Gastrocnemius medialis (tissue), 4 donors: Measurements from ENCODE around the gene CBLIF. TPM values are rescaled to one million over a fixed set of nuclear protein-coding genes. Genes with fewer than 3 reads are reported as not detected.
"Not testable (repeated sequence)": the region's sequence is repeated elsewhere in the genome, so short reads cannot be mapped to it uniquely, and the experiment has no call there.

Source experiments
- ATAC-seq, 2 donors: fragments of 150-250 bp; one replicate each; pipeline ENCODE4 v1.9.1; 2016
- DNase-seq, 2 donors: peaks; one replicate each; pipeline ENCODE4 v3.0.0-alpha.2; 2019
- H3K27ac ChIP-seq, 4 donors: fragments of 200-600 bp; sonication (generic); 1 replicate in 1 of 4; 2 replicates in 3 of 4; pipeline ENCODE4 v1.5.1; 2016 to 2018; ENCODE audit warnings: mild to moderate bottlenecking in 2 of 4, moderate library complexity in 1 of 4
- H3K27me3 ChIP-seq, 3 donors: fragments of 200-600 bp; sonication (generic) in 2 of 3; 1 replicate in 1 of 3; 2 replicates in 2 of 3; pipeline versions ENCODE4 v1.5.1 to v1.6.0; 2016 to 2019; ENCODE audit warnings: mild to moderate bottlenecking in 1 of 3, moderate library complexity in 1 of 3
- H3K36me3 ChIP-seq, 2 donors: fragments of 200-600 bp; sonication (generic) in 1 of 2; one replicate each; pipeline ENCODE4 v1.5.1; 2017 to 2018
- H3K4me1 ChIP-seq, 2 donors: fragments of 200-600 bp; sonication (generic) in 1 of 2; one replicate each; pipeline ENCODE4 v1.5.1; 2016 to 2017; ENCODE audit warnings: mild to moderate bottlenecking in 2 of 2
- H3K4me3 ChIP-seq, 4 donors: fragments of 200-600 bp; sonication (generic) in 3 of 4; 1 replicate in 1 of 4; 2 replicates in 3 of 4; pipeline ENCODE4 v1.5.1; 2016 to 2019; ENCODE audit warnings: mild to moderate bottlenecking in 2 of 4
- H3K9me3 ChIP-seq, 3 donors: fragments of 200-600 bp; sonication (generic) in 2 of 3; 1 replicate in 1 of 3; 2 replicates in 2 of 3; pipeline ENCODE4 v1.5.1; 2016 to 2019
- CTCF ChIP-seq, 5 experiments: fragments of 450-650 bp in 3 of 5; fragments of 200-600 bp in 2 of 5; sonication (generic) in 2 of 5; IDR thresholded peaks in 4 of 5; conservative IDR thresholded peaks in 1 of 5; 1 replicate in 4 of 5; 2 replicates in 1 of 5; pipeline ENCODE4 v1.5.1; 2016 to 2019; ENCODE audit warnings: antibody characterized with exemption in 5 of 5, mild to moderate bottlenecking in 3 of 5, moderate library complexity in 3 of 5
- POLR2A ChIP-seq, 2 donors: fragments of 450-650 bp; IDR thresholded peaks; one replicate each; pipeline ENCODE4 v1.6.1; 2017; ENCODE audit warnings: antibody characterized with exemption in 2 of 2, mild to moderate bottlenecking in 2 of 2, moderate library complexity in 2 of 2
- in situ Hi-C, 4 donors: fragments of 200-750 bp; cut with MboI; loops; one replicate each; pipeline versions ENCODE4 v1.15.0 to v1.8.0; 2017; ENCODE audit warnings: low sequenced_read_pairs in 4 of 4
- intact Hi-C: fragments of 100-400 bp; cut with DNase I; formaldehyde crosslinking; loops from one replicate; pipeline ENCODE4 v1.15.1; 2023; ENCODE audit warnings: low total_unique reads
- total RNA-seq, 4 donors: library from RNA; depleted of rRNA; stranded (reverse); fragments of >200 nt; gene quantifications; one replicate each; pipeline versions ENCODE4 v1.1.0 to v1.2.3, GENCODE V29; 2016

The CBLIF gene
- total RNA-seq, 4 donors from 2014 or later, result not detected

GRCh38 chr11:59862252-59862651, 17.0 kb upstream of the CBLIF start:
- no peaks in the 10 kb centered on the region for H3K27me3 ChIP-seq
- intact Hi-C loops (no loop called here), in situ Hi-C loops (no loop called here)
- H3K4me3 ChIP-seq, result no peak overlapping the region
- ATAC-seq (no peak), DNase-seq (no peak)
- TF ChIP-seq POLR2A (IDR thresholded peaks at IDR 0.05) (no peak), CTCF (IDR thresholded peaks at IDR 0.05 in 4 of 5, conservative IDR thresholded peaks at IDR 0.05 in 1 of 5) (no peak)
- H3K36me3 ChIP-seq, result no peaks in the 10 kb centered on the region
- H3K27ac ChIP-seq, result no peak overlapping the region
- H3K9me3 ChIP-seq, result no peaks in the 10 kb centered on the region
- H3K4me1 ChIP-seq, result no peaks in the 10 kb centered on the region

GRCh38 chr11:59859673-59860072, 14.4 kb upstream of the CBLIF start:
- in situ Hi-C loops (no loop called here), intact Hi-C loops (no loop called here)
- DNase-seq (no peak), ATAC-seq (no peak)
- Histone ChIP-seq H3K9me3 (no peaks in the 10 kb centered on the region), H3K27ac (no peak overlapping the region), H3K4me1 (no peaks in the 10 kb centered on the region), H3K4me3 (no peak overlapping the region), H3K27me3 (no peaks in the 10 kb centered on the region), H3K36me3 (no peaks in the 10 kb centered on the region)
- TF ChIP-seq CTCF (IDR thresholded peaks at IDR 0.05 in 4 of 5, conservative IDR thresholded peaks at IDR 0.05 in 1 of 5) (no peak), POLR2A (IDR thresholded peaks at IDR 0.05) (no peak)

- intact Hi-C loops, result no loop called here
- no peak overlapping the region for H3K27ac ChIP-seq
- TF ChIP-seq POLR2A (IDR thresholded peaks at IDR 0.05) (no peak), CTCF (IDR thresholded peaks at IDR 0.05 in 4 of 5, conservative IDR thresholded peaks at IDR 0.05 in 1 of 5) (no peak)
- DNase-seq (no peak), ATAC-seq (no peak)
- no peaks in the 10 kb centered on the region for H3K9me3 ChIP-seq
- in situ Hi-C loops, result no loop called here
- H3K4me1 ChIP-seq, result no peaks in the 10 kb centered on the region
- H3K4me3 ChIP-seq, result no peak overlapping the region
- H3K36me3 ChIP-seq, result no peaks in the 10 kb centered on the region
- no peaks in the 10 kb centered on the region for H3K27me3 ChIP-seq
Measured at GRCh38 chr11:59857439-59858434, 12.4 kb upstream of the CBLIF start.

GRCh38 chr11:59854871-59855270, 9.6 kb upstream of the CBLIF start:
- H3K27ac ChIP-seq, result no peak overlapping the region
- no peak overlapping the region for H3K4me3 ChIP-seq
- no peaks in the 10 kb centered on the region for H3K4me1 ChIP-seq
- H3K36me3 ChIP-seq, result no peaks in the 10 kb centered on the region
- ATAC-seq, result no peak
- intact Hi-C loops (no loop called here), in situ Hi-C loops (no loop called here)
- no peaks in the 10 kb centered on the region for H3K27me3 ChIP-seq
- DNase-seq, result no peak
- no peaks in the 10 kb centered on the region for H3K9me3 ChIP-seq
- TF ChIP-seq CTCF (IDR thresholded peaks at IDR 0.05 in 4 of 5, conservative IDR thresholded peaks at IDR 0.05 in 1 of 5) (no peak), POLR2A (IDR thresholded peaks at IDR 0.05) (no peak)

GRCh38 chr11:59851416-59851815, 6.1 kb upstream of the CBLIF start:
- H3K4me3 ChIP-seq, DNase-seq, H3K4me1 ChIP-seq, H3K27ac ChIP-seq, ATAC-seq, intact Hi-C loops, H3K36me3 ChIP-seq, in situ Hi-C loops, H3K27me3 ChIP-seq, H3K9me3 ChIP-seq: not testable (repeated sequence)

GRCh38 chr11:59849551-59849950, 4.3 kb upstream of the CBLIF start:
- in situ Hi-C loops, H3K4me1 ChIP-seq, intact Hi-C loops, H3K4me3 ChIP-seq, H3K9me3 ChIP-seq, H3K27ac ChIP-seq, ATAC-seq, DNase-seq, H3K27me3 ChIP-seq, H3K36me3 ChIP-seq: not testable (repeated sequence)
